ENCODE data around the gene EYA2. TPM values are rescaled to one million over a fixed set of nuclear protein-coding genes. Genes with fewer than 3 reads are reported as not detected.

The EYA2 gene
- total RNA-seq, 4 donors from 2014 or later = 8.9 to 18.0 (median 9.5) TPM

GRCh38 chr20:46894971-46895905 is 595 bp downstream of the EYA2 start:
- DNase-seq (ENCODE audit: low spot score) (no peak), ATAC-seq (ENCODE audit: low FRiP score) (no peak)
- no peak for TF ChIP-seq CTCF (IDR thresholded peaks at IDR 0.05)

GRCh38 chr20:46895906-46896242 is 1.2 kb downstream of the EYA2 start:
- ATAC-seq (ENCODE audit: low FRiP score) = no peak
- no peak for DNase-seq (ENCODE audit: low spot score)
- no peak for TF ChIP-seq CTCF (IDR thresholded peaks at IDR 0.05)

GRCh38 chr20:46897328-46897880 is 2.8 kb downstream of the EYA2 start:
- no peak for DNase-seq (ENCODE audit: low spot score)
- ATAC-seq (ENCODE audit: low FRiP score) = no peak
- TF ChIP-seq CTCF (IDR thresholded peaks at IDR 0.05) = no peak

- no peak for ATAC-seq (ENCODE audit: low FRiP score)
- DNase-seq (ENCODE audit: low spot score) = no peak
- no peak for TF ChIP-seq CTCF (IDR thresholded peaks at IDR 0.05)
Measured at GRCh38 chr20:46898423-46898822, 3.8 kb downstream of the EYA2 start.

- TF ChIP-seq CTCF (IDR thresholded peaks at IDR 0.05) = no peak
- no peak for DNase-seq (ENCODE audit: low spot score)
- ATAC-seq (ENCODE audit: low FRiP score) = no peak
Measured at GRCh38 chr20:46899621-46900020, 5.0 kb downstream of the EYA2 start.

- no peak for ATAC-seq (ENCODE audit: low FRiP score)
- no peak for TF ChIP-seq CTCF (IDR thresholded peaks at IDR 0.05)
- no peak for DNase-seq (ENCODE audit: low spot score)
Measured at GRCh38 chr20:46900086-46900485, 5.4 kb downstream of the EYA2 start.

- no peak for TF ChIP-seq CTCF (IDR thresholded peaks at IDR 0.05)
- DNase-seq (ENCODE audit: low spot score) (no peak), ATAC-seq (ENCODE audit: low FRiP score) (no peak)
Measured at GRCh38 chr20:46900826-46901225, 6.2 kb downstream of the EYA2 start.
